Fibroblast of pulmonary artery (primary cell): ENCODE data around the gene TACR1.
"Not testable (repeated sequence)": the region's sequence is repeated elsewhere in the genome, so short reads cannot be mapped to it uniquely, and the experiment has no call there.

Experiments used
- DNase-seq: peaks from one replicate; pipeline ENCODE4 v3.0.0-alpha.2; 2010; ENCODE audit warnings: low read depth
- H3K4me3 ChIP-seq: replicated peaks from 2 replicates; pipeline ENCODE4 v1.5.1; 2011; ENCODE audit warnings: low read depth, mild to moderate bottlenecking, control low read depth, low read length, moderate library complexity
- TF ChIP-seq, protein P1 (sequence below): IDR thresholded peaks from 2 replicates; pipeline ENCODE4 v1.5.1; 2011; ENCODE audit warnings: mild to moderate bottlenecking, control low read depth, low read length, inconsistent platforms; ENCODE audit errors: missing control alignments

TACR1 gene

DNA sequence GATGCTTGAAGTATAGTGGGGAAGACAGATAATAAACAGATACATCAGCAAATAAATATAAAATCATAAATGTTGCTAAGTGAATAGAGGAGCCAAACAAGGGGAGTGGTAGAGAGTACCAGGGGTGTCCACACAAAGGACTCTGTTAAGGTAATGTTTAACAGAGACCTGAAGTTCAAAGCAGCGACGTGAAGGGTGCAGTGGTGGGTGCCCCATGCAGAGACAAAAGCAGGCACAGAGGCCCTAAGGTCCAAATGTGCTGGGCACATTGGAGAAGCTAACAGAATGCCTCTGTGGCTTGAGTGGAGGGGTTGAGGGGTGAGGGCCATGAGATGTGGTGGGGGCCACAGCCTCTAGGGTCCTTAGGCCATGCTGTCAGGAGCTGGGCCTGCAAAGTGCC, 131.8 kb downstream of the TACR1 start:
- DNase-seq: no peak
- TF ChIP-seq, protein P1, sequence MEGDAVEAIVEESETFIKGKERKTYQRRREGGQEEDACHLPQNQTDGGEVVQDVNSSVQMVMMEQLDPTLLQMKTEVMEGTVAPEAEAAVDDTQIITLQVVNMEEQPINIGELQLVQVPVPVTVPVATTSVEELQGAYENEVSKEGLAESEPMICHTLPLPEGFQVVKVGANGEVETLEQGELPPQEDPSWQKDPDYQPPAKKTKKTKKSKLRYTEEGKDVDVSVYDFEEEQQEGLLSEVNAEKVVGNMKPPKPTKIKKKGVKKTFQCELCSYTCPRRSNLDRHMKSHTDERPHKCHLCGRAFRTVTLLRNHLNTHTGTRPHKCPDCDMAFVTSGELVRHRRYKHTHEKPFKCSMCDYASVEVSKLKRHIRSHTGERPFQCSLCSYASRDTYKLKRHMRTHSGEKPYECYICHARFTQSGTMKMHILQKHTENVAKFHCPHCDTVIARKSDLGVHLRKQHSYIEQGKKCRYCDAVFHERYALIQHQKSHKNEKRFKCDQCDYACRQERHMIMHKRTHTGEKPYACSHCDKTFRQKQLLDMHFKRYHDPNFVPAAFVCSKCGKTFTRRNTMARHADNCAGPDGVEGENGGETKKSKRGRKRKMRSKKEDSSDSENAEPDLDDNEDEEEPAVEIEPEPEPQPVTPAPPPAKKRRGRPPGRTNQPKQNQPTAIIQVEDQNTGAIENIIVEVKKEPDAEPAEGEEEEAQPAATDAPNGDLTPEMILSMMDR: no peak
- no peak overlapping the region for H3K4me3 ChIP-seq

- TF ChIP-seq, protein P1: no peak
- H3K4me3 ChIP-seq: no peak overlapping the region
- DNase-seq: no peak
Measured at GRCh38 chr2:75066121-75066902, 133.0 kb downstream of the TACR1 start.

DNA sequence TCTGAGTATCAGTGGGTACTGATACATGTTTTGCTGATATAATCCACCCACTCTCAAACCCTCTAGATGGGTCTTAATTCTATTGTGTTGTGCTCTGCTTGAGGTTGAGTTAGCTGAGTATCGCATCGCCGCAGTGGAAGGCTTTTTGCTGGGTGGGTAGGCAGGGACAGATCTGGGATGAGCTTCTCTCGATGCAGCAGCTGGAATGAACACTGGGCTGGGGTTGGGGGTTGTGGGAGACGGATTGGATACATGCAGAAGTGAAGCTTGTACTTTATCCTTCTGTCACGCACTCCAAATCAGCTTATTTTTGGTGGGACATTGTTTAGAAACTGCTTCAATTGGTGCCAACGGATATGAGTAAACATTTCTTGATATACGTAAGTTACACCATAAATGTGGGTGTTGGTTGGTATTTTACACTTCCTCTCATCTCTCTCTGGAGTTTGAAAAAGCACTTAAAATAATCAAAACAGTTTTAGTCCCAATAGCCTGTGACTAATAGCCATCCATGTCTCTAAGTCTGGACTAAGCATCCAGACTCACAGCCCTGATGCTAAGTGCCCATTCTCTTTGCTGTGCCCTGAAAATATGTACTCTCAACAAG, 133.8 kb downstream of the TACR1 start:
- peak; percentile 61 for DNase-seq
- H3K4me3 ChIP-seq: no peak overlapping the region
- TF ChIP-seq, protein P1: no peak

- DNase-seq: peak; percentile 64
- H3K4me3 ChIP-seq: no peak overlapping the region
- TF ChIP-seq, protein P1: peak; percentile 88
Measured at GRCh38 chr2:75064691-75065396, 134.5 kb downstream of the TACR1 start.

DNA sequence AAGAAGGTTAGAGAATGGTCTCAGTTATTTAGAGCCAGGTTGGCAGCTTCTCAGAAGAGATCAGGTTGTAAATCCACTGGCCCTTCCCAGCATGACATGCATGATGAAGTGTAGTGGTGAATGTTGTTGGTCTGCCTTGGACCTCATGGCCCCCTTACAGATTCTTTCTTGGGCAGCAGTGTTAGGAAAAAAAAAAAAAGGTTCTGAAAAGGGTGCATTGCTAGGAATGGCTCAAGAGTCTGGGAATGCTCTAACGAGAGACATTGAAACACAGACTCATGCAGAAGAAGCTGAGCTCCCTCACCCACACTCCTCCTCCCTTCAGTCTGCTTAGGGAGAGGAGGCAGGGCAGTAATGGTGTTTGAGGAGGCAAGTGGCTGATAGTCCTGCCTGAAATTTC, 135.4 kb downstream of the TACR1 start:
- DNase-seq: no peak
- H3K4me3 ChIP-seq: no peak overlapping the region
- TF ChIP-seq, protein P1: no peak

DNA sequence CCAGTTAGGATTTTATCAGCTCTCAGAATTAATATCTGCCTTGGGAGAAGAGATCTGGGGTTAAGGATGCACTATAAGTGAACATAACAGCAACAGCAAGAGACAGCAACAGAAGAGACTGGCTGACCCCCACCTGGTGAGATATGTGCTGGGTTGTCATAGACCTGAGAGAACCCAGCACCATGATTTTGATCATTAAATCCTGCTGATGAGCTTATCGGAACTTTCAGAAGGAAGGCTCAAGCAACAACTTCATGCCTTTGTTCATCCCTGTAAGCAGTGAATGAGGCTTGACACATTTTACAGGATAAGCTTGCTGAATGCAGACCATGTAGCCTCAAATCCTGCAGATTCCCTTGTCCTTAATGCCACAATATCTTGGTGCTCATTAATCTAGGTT, 140.9 kb downstream of the TACR1 start:
- DNase-seq: no peak
- no peak overlapping the region for H3K4me3 ChIP-seq
- TF ChIP-seq, protein P1: no peak

- H3K4me3 ChIP-seq, DNase-seq: not testable (repeated sequence)
Measured at GRCh38 chr2:75057150-75057549, 142.2 kb downstream of the TACR1 start.
